Measurements from ENCODE around the gene LCN12.

GRCh38 chr9:136979769-136980587 is 27.9 kb downstream of the LCN12 start:
- TF ChIP-seq POLR2AphosphoS5 (IDR thresholded peaks at IDR 0.05; ENCODE audit: borderline replicate concordance, low read depth, low read length) (no peak), EZH2 (IDR thresholded peaks at IDR 0.05) (no peak)

Data from SK-N-MC (cell line).